ENCODE data around the gene CHIA. TPM values are rescaled to one million over a fixed set of nuclear protein-coding genes. Genes with fewer than 3 reads are reported as not detected.

Gene CHIA
- total RNA-seq, 1 experiment from 2014 or later, result not detected

- H3K27ac ChIP-seq (ENCODE audit: insufficient read length, low read depth, low read length), result no peak overlapping the region
- no peaks in the 10 kb centered on the region for H3K79me2 ChIP-seq (ENCODE audit: insufficient read depth, low read length)
- H3T11ph ChIP-seq (ENCODE audit: low read length), result no peak overlapping the region
- no peaks in the 10 kb centered on the region for H3K79me1 ChIP-seq (ENCODE audit: insufficient read depth, low read depth, low read length, poor library complexity, severe bottlenecking)
- no peak overlapping the region for H3K18ac ChIP-seq (ENCODE audit: insufficient read length, low read depth, low read length)
- WGBS (ENCODE audit: extremely low coverage, insufficient read length, low lambda C conversion rate), result no CpG with 5 or more reads among the region's 1 CpG
- no peak overlapping the region for H2BK12ac ChIP-seq (ENCODE audit: insufficient read length, low read depth, low read length)
- H3K4me3 Mint-ChIP-seq, result no peak overlapping the region
- H2BK120ac ChIP-seq (ENCODE audit: low read depth, low read length, poor library complexity, severe bottlenecking), result no peak overlapping the region
- no peaks in the 10 kb centered on the region for H3K36me3 Mint-ChIP-seq (ENCODE audit: insufficient read depth in 1 of 3, low read depth in 3 of 3)
- no peak overlapping the region for H3K9ac ChIP-seq (ENCODE audit: extremely low read depth, insufficient read length, low read length)
- H3K14ac ChIP-seq (ENCODE audit: insufficient read depth, low read length), result no peak overlapping the region
- H3K4me1 ChIP-seq (ENCODE audit: insufficient read depth, low read length), result no peaks in the 10 kb centered on the region
- no peak overlapping the region for H4K91ac ChIP-seq (ENCODE audit: insufficient read length, low read depth, low read length)
- H4K8ac ChIP-seq (replicated peaks; ENCODE audit: insufficient read length, low read depth, low read length), result no peak overlapping the region
- no peaks in the 10 kb centered on the region for H4K20me1 ChIP-seq (ENCODE audit: control insufficient read depth, insufficient read depth, insufficient read length)
- no peaks in the 10 kb centered on the region for H3K27me3 Mint-ChIP-seq (ENCODE audit: low read depth)
- H3K23me2 ChIP-seq (ENCODE audit: insufficient read length, low read depth, low read length, poor library complexity, severe bottlenecking), result no peaks in the 10 kb centered on the region
- no peak overlapping the region for H2BK15ac ChIP-seq (ENCODE audit: low read depth, low read length)
- no peak for TF ChIP-seq CTCF (conservative IDR thresholded peaks at IDR 0.05)
- no peak overlapping the region for H3K4me2 ChIP-seq (ENCODE audit: insufficient read depth, insufficient read length, low read length)
- H4K5ac ChIP-seq (ENCODE audit: insufficient read length, low read depth, low read length), result no peak overlapping the region
- no peak for DNase-seq
- H3K27me3 ChIP-seq (ENCODE audit: insufficient read depth, low read length), result no peaks in the 10 kb centered on the region
- no peaks in the 10 kb centered on the region for H3K9me3 ChIP-seq (ENCODE audit: control insufficient read depth, low read depth, low read length)
- no peak overlapping the region for H2BK20ac ChIP-seq (ENCODE audit: low read depth, low read length, poor library complexity, severe bottlenecking)
- H2BK5ac ChIP-seq (ENCODE audit: insufficient read length, low read length), result no peak overlapping the region
- H3K27ac Mint-ChIP-seq, result no peak overlapping the region
- H3K9me3 Mint-ChIP-seq, result no peaks in the 10 kb centered on the region
- H3K4ac ChIP-seq (ENCODE audit: low read depth, low read length), result no peak overlapping the region
- no peak overlapping the region for H2AK5ac ChIP-seq (ENCODE audit: insufficient read length, low read length)
- H3K23ac ChIP-seq (ENCODE audit: insufficient read length, low read depth, low read length), result no peak overlapping the region
- H2AFZ ChIP-seq (ENCODE audit: low read length), result no peak overlapping the region
- H3K56ac ChIP-seq (ENCODE audit: insufficient read length, low read depth, low read length), result no peak overlapping the region
- H3K4me1 Mint-ChIP-seq, result no peaks in the 10 kb centered on the region
Measured at GRCh38 chr1:111286912-111287311, 3.7 kb upstream of the CHIA start.

Data from H9 (cell line).